T-helper 1 cell treated with Interleukin-12 subunit alpha and Interleukin-12 subunit beta and Interleukin-4 antibody, amounts not matched to agents 30 μg/mL and 1 μg/mL, for 36 hours (primary cell): Measurements from ENCODE around the gene INTS3.

Source experiments
- H3K27ac Mint-ChIP-seq: one replicate; pipeline ENCODE4 v1.8.0; 2021; ENCODE audit warnings: mild to moderate bottlenecking, mixed read lengths
- H3K27me3 Mint-ChIP-seq: one replicate; pipeline ENCODE4 v1.8.0; 2021; ENCODE audit warnings: low read depth, mixed read lengths
- H3K36me3 Mint-ChIP-seq: one replicate; pipeline ENCODE4 v1.8.0; 2021; ENCODE audit warnings: low read depth, mixed read lengths
- H3K4me1 Mint-ChIP-seq: one replicate; pipeline ENCODE4 v1.8.0; 2021; ENCODE audit warnings: low read depth, mixed read lengths
- H3K4me3 Mint-ChIP-seq: one replicate; pipeline ENCODE4 v1.8.0; 2021; ENCODE audit warnings: mild to moderate bottlenecking, moderate library complexity, mixed read lengths
- H3K9me3 Mint-ChIP-seq: one replicate; pipeline ENCODE4 v1.8.0; 2021; ENCODE audit warnings: mixed read lengths

The INTS3 gene

GRCh38 chr1:153727463-153728304 is at the start of gene INTS3:
INTS3 (plus strand) TSS chr1:153728050; CDS start chr1:153728635, 585 bp downstream.
- Mint-ChIP-seq H3K4me1 (peaks cover 16% of the 10 kb centered on the region), H3K27ac (peak within 1 kb of the TSS; percentile 95), H3K36me3 (peaks cover 11% of the 10 kb centered on the region), H3K4me3 (peak within 1 kb of the TSS; percentile 98), H3K27me3 (no peaks in the 10 kb centered on the region), H3K9me3 (no peaks in the 10 kb centered on the region)

GRCh38 chr1:153678519-153679336 is 49.1 kb upstream of the INTS3 start, which contains the start of gene NPR1:
NPR1 (plus strand) TSS chr1:153678688; CDS start chr1:153679109, 421 bp downstream.
- Mint-ChIP-seq H3K36me3 (peaks cover 3% of the 10 kb centered on the region), H3K4me3 (peak within 1 kb of the TSS; percentile 76), H3K27ac (no peak within 1 kb of the TSS), H3K27me3 (peaks cover 59% of the 10 kb centered on the region), H3K9me3 (no peaks in the 10 kb centered on the region), H3K4me1 (peaks cover 16% of the 10 kb centered on the region)

GRCh38 chr1:153679337-153680119 is 48.3 kb upstream of the INTS3 start:
- H3K4me1 Mint-ChIP-seq, result peaks cover 16% of the 10 kb centered on the region
- H3K9me3 Mint-ChIP-seq, result no peaks in the 10 kb centered on the region
- no peak overlapping the region for H3K27ac Mint-ChIP-seq
- H3K4me3 Mint-ChIP-seq, result peak overlapping the region; percentile 76
- H3K36me3 Mint-ChIP-seq, result peaks cover 3% of the 10 kb centered on the region
- peaks cover 62% of the 10 kb centered on the region for H3K27me3 Mint-ChIP-seq

- H3K4me1 Mint-ChIP-seq, result peaks cover 16% of the 10 kb centered on the region
- H3K27ac Mint-ChIP-seq, result no peak overlapping the region
- peaks cover 65% of the 10 kb centered on the region for H3K27me3 Mint-ChIP-seq
- H3K36me3 Mint-ChIP-seq, result peaks cover 3% of the 10 kb centered on the region
- H3K9me3 Mint-ChIP-seq, result no peaks in the 10 kb centered on the region
- peak overlapping the region; percentile 76 for H3K4me3 Mint-ChIP-seq
Observed at GRCh38 chr1:153680120-153680403, 47.8 kb upstream of the INTS3 start.

- Mint-ChIP-seq H3K9me3 (no peaks in the 10 kb centered on the region), H3K27ac (no peak overlapping the region), H3K36me3 (peaks cover 3% of the 10 kb centered on the region), H3K4me3 (no peak overlapping the region), H3K4me1 (peaks cover 12% of the 10 kb centered on the region), H3K27me3 (peaks cover 60% of the 10 kb centered on the region)
Observed at GRCh38 chr1:153682730-153683129, 45.1 kb upstream of the INTS3 start.

- Mint-ChIP-seq H3K27me3 (peaks cover 49% of the 10 kb centered on the region), H3K9me3 (no peaks in the 10 kb centered on the region), H3K4me1 (peaks cover 4% of the 10 kb centered on the region), H3K4me3 (no peak overlapping the region), H3K36me3 (peaks cover 3% of the 10 kb centered on the region), H3K27ac (no peak overlapping the region)
Observed at GRCh38 chr1:153683854-153684253, 44.0 kb upstream of the INTS3 start.

GRCh38 chr1:153684892-153685291 is 43.0 kb upstream of the INTS3 start:
- no peak overlapping the region for H3K27ac Mint-ChIP-seq

GRCh38 chr1:153685544-153686340 is 42.1 kb upstream of the INTS3 start:
- Mint-ChIP-seq H3K9me3 (no peaks in the 10 kb centered on the region), H3K27me3 (peaks cover 36% of the 10 kb centered on the region), H3K4me3 (no peak overlapping the region), H3K36me3 (no peaks in the 10 kb centered on the region), H3K4me1 (no peaks in the 10 kb centered on the region), H3K27ac (no peak overlapping the region)

More at GRCh38 chr1:153684892-153685291, 43.0 kb upstream of the INTS3 start:
- no peak overlapping the region for H3K4me3 Mint-ChIP-seq
- peaks cover 2% of the 10 kb centered on the region for H3K4me1 Mint-ChIP-seq
- H3K36me3 Mint-ChIP-seq, result peaks cover 2% of the 10 kb centered on the region
- H3K27me3 Mint-ChIP-seq, result peaks cover 44% of the 10 kb centered on the region
- no peaks in the 10 kb centered on the region for H3K9me3 Mint-ChIP-seq

GRCh38 chr1:153687346-153688125 is 40.3 kb upstream of the INTS3 start:
- peaks cover 19% of the 10 kb centered on the region for H3K27me3 Mint-ChIP-seq
- no peaks in the 10 kb centered on the region for H3K4me1 Mint-ChIP-seq
- H3K9me3 Mint-ChIP-seq, result no peaks in the 10 kb centered on the region
- no peaks in the 10 kb centered on the region for H3K36me3 Mint-ChIP-seq
- no peak overlapping the region for H3K4me3 Mint-ChIP-seq
- H3K27ac Mint-ChIP-seq, result no peak overlapping the region

GRCh38 chr1:153688276-153688675 is 39.6 kb upstream of the INTS3 start:
- no peaks in the 10 kb centered on the region for H3K4me1 Mint-ChIP-seq

GRCh38 chr1:153688736-153689328 is 39.0 kb upstream of the INTS3 start:
- Mint-ChIP-seq H3K9me3 (no peaks in the 10 kb centered on the region), H3K27me3 (peaks cover 9% of the 10 kb centered on the region), H3K27ac (no peak overlapping the region), H3K36me3 (no peaks in the 10 kb centered on the region), H3K4me1 (no peaks in the 10 kb centered on the region), H3K4me3 (no peak overlapping the region)

More at GRCh38 chr1:153688276-153688675, 39.6 kb upstream of the INTS3 start:
- H3K36me3 Mint-ChIP-seq, result no peaks in the 10 kb centered on the region
- peaks cover 14% of the 10 kb centered on the region for H3K27me3 Mint-ChIP-seq
- no peak overlapping the region for H3K4me3 Mint-ChIP-seq
- H3K27ac Mint-ChIP-seq, result no peak overlapping the region
- H3K9me3 Mint-ChIP-seq, result no peaks in the 10 kb centered on the region

- Mint-ChIP-seq H3K9me3 (no peaks in the 10 kb centered on the region), H3K27me3 (no peaks in the 10 kb centered on the region), H3K4me1 (no peaks in the 10 kb centered on the region), H3K36me3 (no peaks in the 10 kb centered on the region), H3K27ac (no peak overlapping the region), H3K4me3 (no peak overlapping the region)
Observed at GRCh38 chr1:153693466-153693865, 34.4 kb upstream of the INTS3 start.

- Mint-ChIP-seq H3K4me3 (no peak overlapping the region), H3K36me3 (no peaks in the 10 kb centered on the region), H3K27ac (no peak overlapping the region), H3K4me1 (no peaks in the 10 kb centered on the region), H3K9me3 (no peaks in the 10 kb centered on the region), H3K27me3 (no peaks in the 10 kb centered on the region)
Observed at GRCh38 chr1:153696741-153697140, 31.1 kb upstream of the INTS3 start.
